ENCODE data around the gene PRDM12. TPM values are rescaled to one million over a fixed set of nuclear protein-coding genes. Genes with fewer than 3 reads are reported as not detected.

The PRDM12 gene
- total RNA-seq, 1 experiment from 2014 or later: not detected

DNA sequence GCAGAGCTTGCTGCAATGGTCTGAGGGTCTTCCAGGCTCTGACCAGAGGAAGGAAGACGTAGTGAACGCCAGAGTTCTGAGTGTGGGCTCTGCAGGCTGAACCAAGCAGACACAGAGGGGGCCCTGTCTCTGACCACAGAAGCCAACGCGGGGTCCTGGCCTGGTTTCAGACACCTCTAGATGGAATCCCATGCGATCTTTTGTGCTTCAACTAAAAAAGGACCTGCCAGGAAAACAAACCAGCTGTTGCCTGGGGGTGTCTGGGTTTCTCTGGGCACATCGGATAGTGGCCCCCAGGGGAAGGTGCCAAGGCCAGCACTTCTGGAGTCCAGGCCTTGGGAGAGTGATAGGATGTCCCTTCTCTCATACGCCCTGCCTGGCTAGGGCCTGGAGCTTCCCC is 12.9 kb downstream of the PRDM12 start:
- Histone ChIP-seq H3K27ac (ENCODE audit: insufficient read length, low read depth, low read length) (no peak overlapping the region), H4K5ac (ENCODE audit: insufficient read length, low read depth, low read length) (no peak overlapping the region), H2AFZ (ENCODE audit: low read length) (no peak overlapping the region), H3K9me3 (ENCODE audit: control insufficient read depth, low read depth, low read length) (no peaks in the 10 kb centered on the region), H3K56ac (ENCODE audit: insufficient read length, low read depth, low read length) (no peak overlapping the region), H3K23me2 (ENCODE audit: insufficient read length, low read depth, low read length, poor library complexity, severe bottlenecking) (peaks cover 6% of the 10 kb centered on the region), H4K20me1 (ENCODE audit: control insufficient read depth, insufficient read depth, insufficient read length) (no peaks in the 10 kb centered on the region), H4K8ac (replicated peaks; ENCODE audit: insufficient read length, low read depth, low read length) (no peak overlapping the region), H3K18ac (ENCODE audit: insufficient read length, low read depth, low read length) (no peak overlapping the region), H2BK5ac (ENCODE audit: insufficient read length, low read length) (no peak overlapping the region), H4K91ac (ENCODE audit: insufficient read length, low read depth, low read length) (no peak overlapping the region), H3T11ph (ENCODE audit: low read length) (no peak overlapping the region), H3K4ac (ENCODE audit: low read depth, low read length) (no peak overlapping the region), H3K23ac (ENCODE audit: insufficient read length, low read depth, low read length) (no peak overlapping the region), H2BK120ac (ENCODE audit: low read depth, low read length, poor library complexity, severe bottlenecking) (no peak overlapping the region), H3K9ac (ENCODE audit: extremely low read depth, insufficient read length, low read length) (no peak overlapping the region), H3K4me1 (ENCODE audit: insufficient read depth, low read length) (no peaks in the 10 kb centered on the region), H3K4me2 (ENCODE audit: insufficient read depth, insufficient read length, low read length) (no peak overlapping the region), H2AK5ac (ENCODE audit: insufficient read length, low read length) (no peak overlapping the region), H2BK12ac (ENCODE audit: insufficient read length, low read depth, low read length) (no peak overlapping the region), H2BK15ac (ENCODE audit: low read depth, low read length) (no peak overlapping the region), H2BK20ac (ENCODE audit: low read depth, low read length, poor library complexity, severe bottlenecking) (no peak overlapping the region), H3K79me2 (ENCODE audit: insufficient read depth, low read length) (no peaks in the 10 kb centered on the region), H3K14ac (ENCODE audit: insufficient read depth, low read length) (no peak overlapping the region), H3K27me3 (ENCODE audit: insufficient read depth, low read length) (peaks cover 10% of the 10 kb centered on the region), H3K79me1 (ENCODE audit: insufficient read depth, low read depth, low read length, poor library complexity, severe bottlenecking) (no peaks in the 10 kb centered on the region)
- no peak overlapping the region for H3K27ac Mint-ChIP-seq
- no peak overlapping the region for H3K4me3 Mint-ChIP-seq
- H3K36me3 Mint-ChIP-seq (ENCODE audit: insufficient read depth in 1 of 3, low read depth in 3 of 3): no peaks in the 10 kb centered on the region
- no peak for DNase-seq
- H3K9me3 Mint-ChIP-seq: no peaks in the 10 kb centered on the region
- WGBS (ENCODE audit: extremely low coverage, insufficient read length, low lambda C conversion rate): no CpG with 5 or more reads among the region's 7 CpGs
- TF ChIP-seq, protein P1, sequence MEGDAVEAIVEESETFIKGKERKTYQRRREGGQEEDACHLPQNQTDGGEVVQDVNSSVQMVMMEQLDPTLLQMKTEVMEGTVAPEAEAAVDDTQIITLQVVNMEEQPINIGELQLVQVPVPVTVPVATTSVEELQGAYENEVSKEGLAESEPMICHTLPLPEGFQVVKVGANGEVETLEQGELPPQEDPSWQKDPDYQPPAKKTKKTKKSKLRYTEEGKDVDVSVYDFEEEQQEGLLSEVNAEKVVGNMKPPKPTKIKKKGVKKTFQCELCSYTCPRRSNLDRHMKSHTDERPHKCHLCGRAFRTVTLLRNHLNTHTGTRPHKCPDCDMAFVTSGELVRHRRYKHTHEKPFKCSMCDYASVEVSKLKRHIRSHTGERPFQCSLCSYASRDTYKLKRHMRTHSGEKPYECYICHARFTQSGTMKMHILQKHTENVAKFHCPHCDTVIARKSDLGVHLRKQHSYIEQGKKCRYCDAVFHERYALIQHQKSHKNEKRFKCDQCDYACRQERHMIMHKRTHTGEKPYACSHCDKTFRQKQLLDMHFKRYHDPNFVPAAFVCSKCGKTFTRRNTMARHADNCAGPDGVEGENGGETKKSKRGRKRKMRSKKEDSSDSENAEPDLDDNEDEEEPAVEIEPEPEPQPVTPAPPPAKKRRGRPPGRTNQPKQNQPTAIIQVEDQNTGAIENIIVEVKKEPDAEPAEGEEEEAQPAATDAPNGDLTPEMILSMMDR (conservative IDR thresholded peaks at IDR 0.05): no peak
- peaks cover 71% of the 10 kb centered on the region for H3K27me3 Mint-ChIP-seq (ENCODE audit: low read depth)
- 0 out of 4 replicates have a peak, but pooled peaks cover 0 to under 1% of the 10 kb centered on the region in 2 experiments for H3K4me1 Mint-ChIP-seq
